Measurements from ENCODE around the gene FKBP10.

FKBP10 gene

DNA sequence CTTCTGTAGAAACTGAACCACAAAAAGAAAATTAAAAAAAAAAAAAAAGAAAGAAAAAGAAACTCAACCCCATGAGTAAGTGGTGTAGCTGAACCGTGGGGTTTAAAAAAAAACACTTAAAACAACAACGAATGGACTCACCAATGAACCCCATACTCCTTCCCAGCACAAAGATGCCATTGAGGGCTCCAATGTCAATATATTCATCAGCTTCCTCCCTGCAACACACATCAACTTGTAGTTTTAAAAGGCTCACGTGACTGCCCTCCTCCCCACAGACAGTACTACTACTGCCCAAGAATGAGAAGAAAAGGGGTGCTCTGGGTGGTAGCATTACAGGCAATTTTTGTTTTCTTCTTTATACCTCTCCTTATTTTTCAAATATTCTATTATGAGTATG lies 55.8 kb downstream of the FKBP10 start:
- no peak overlapping the region for H3K4me3 ChIP-seq (ENCODE audit: insufficient read depth, low read depth, low read length)
- H3K9me3 ChIP-seq (ENCODE audit: control insufficient read depth, low read length), result no peaks in the 10 kb centered on the region
- peaks cover 52% of the 10 kb centered on the region for H3K36me3 ChIP-seq (ENCODE audit: control insufficient read depth, insufficient read depth, low read length)
- no peak overlapping the region for H3K27ac ChIP-seq (ENCODE audit: insufficient read depth, low read depth, low read length, poor library complexity, severe bottlenecking)
- peaks cover 6% of the 10 kb centered on the region for H3K4me1 ChIP-seq (ENCODE audit: control insufficient read depth, insufficient read depth, low read length)
- no peaks in the 10 kb centered on the region for H3K27me3 ChIP-seq (ENCODE audit: control insufficient read depth, insufficient read depth, low read length, poor library complexity, severe bottlenecking)
- WGBS, 2 experiments, result 96 to 99% methylated on average over 2 to 3 of the region's 3 CpGs

DNA sequence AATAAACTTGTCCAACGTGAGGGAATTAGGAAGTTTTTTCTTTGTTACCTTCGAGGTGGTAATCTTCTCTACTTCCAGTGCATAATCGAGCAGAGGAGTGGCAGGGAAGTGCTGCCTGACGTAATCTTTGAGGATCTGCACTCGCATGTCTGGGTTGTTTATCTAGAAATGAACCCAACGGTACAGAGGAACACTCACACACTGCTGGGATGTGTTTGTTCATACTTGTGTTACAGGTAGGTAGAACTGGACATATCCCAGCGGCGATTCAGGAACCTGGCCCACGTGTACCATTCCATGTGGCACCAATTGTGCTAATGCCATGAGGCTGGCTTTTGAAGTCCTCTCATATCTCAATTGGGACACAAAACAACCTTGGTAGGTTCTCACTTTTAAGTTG lies 56.6 kb downstream of the FKBP10 start:
- Histone ChIP-seq H3K4me3 (ENCODE audit: insufficient read depth, low read depth, low read length) (no peak overlapping the region), H3K9me3 (ENCODE audit: control insufficient read depth, low read length) (no peaks in the 10 kb centered on the region), H3K4me1 (ENCODE audit: control insufficient read depth, insufficient read depth, low read length) (no peaks in the 10 kb centered on the region), H3K27ac (ENCODE audit: insufficient read depth, low read depth, low read length, poor library complexity, severe bottlenecking) (no peak overlapping the region), H3K36me3 (ENCODE audit: control insufficient read depth, insufficient read depth, low read length) (peaks cover 60% of the 10 kb centered on the region), H3K27me3 (ENCODE audit: control insufficient read depth, insufficient read depth, low read length, poor library complexity, severe bottlenecking) (no peaks in the 10 kb centered on the region)
- WGBS, 2 experiments, result 95 to 96% methylated on average over 9 of the region's 9 CpGs

- Histone ChIP-seq H3K4me1 (ENCODE audit: control insufficient read depth, insufficient read depth, low read length) (no peaks in the 10 kb centered on the region), H3K36me3 (ENCODE audit: control insufficient read depth, insufficient read depth, low read length) (peaks cover 64% of the 10 kb centered on the region), H3K27ac (ENCODE audit: insufficient read depth, low read depth, low read length, poor library complexity, severe bottlenecking) (no peak overlapping the region), H3K4me3 (ENCODE audit: insufficient read depth, low read depth, low read length) (no peak overlapping the region), H3K9me3 (ENCODE audit: control insufficient read depth, low read length) (no peaks in the 10 kb centered on the region), H3K27me3 (ENCODE audit: control insufficient read depth, insufficient read depth, low read length, poor library complexity, severe bottlenecking) (no peaks in the 10 kb centered on the region)
- WGBS, 2 experiments, result 90 to 100% methylated on average over 2 of the region's 2 CpGs
Observed at GRCh38 chr17:41870097-41870496, 57.3 kb downstream of the FKBP10 start.

GRCh38 chr17:41870627-41871026 lies 57.8 kb downstream of the FKBP10 start:
- Histone ChIP-seq H3K4me1 (ENCODE audit: control insufficient read depth, insufficient read depth, low read length) (no peaks in the 10 kb centered on the region), H3K27me3 (ENCODE audit: control insufficient read depth, insufficient read depth, low read length, poor library complexity, severe bottlenecking) (no peaks in the 10 kb centered on the region), H3K4me3 (ENCODE audit: insufficient read depth, low read depth, low read length) (no peak overlapping the region), H3K27ac (ENCODE audit: insufficient read depth, low read depth, low read length, poor library complexity, severe bottlenecking) (no peak overlapping the region), H3K9me3 (ENCODE audit: control insufficient read depth, low read length) (no peaks in the 10 kb centered on the region), H3K36me3 (ENCODE audit: control insufficient read depth, insufficient read depth, low read length) (peaks cover 67% of the 10 kb centered on the region)
- 95% methylated on average over 7 of the region's 7 CpGs for WGBS, 2 experiments

DNA sequence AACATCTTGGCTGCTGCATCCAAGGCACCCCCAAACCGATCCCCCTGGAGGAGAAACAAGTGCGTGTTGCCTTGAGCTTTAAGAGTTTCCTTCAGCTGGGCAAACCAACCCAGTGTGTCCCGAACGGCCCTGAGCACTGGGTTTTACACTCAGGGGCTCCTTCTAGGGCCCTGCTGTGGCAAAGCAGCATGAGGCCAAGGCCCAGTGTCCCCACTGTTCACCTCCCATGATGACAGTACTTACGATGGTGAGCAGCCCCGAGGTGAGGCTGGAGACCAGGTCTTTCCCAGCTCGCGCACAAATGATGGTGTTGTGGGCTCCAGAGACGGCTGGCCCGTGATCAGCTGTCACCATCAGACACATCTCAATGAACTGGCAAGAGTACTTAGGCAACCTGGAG lies 59.0 kb downstream of the FKBP10 start:
- WGBS, 2 experiments, result 96% methylated on average over 10 of the region's 10 CpGs
- Histone ChIP-seq H3K4me3 (ENCODE audit: insufficient read depth, low read depth, low read length) (no peak overlapping the region), H3K27me3 (ENCODE audit: control insufficient read depth, insufficient read depth, low read length, poor library complexity, severe bottlenecking) (no peaks in the 10 kb centered on the region), H3K9me3 (ENCODE audit: control insufficient read depth, low read length) (no peaks in the 10 kb centered on the region), H3K4me1 (ENCODE audit: control insufficient read depth, insufficient read depth, low read length) (no peaks in the 10 kb centered on the region), H3K36me3 (ENCODE audit: control insufficient read depth, insufficient read depth, low read length) (peaks cover 68% of the 10 kb centered on the region), H3K27ac (ENCODE audit: insufficient read depth, low read depth, low read length, poor library complexity, severe bottlenecking) (no peak overlapping the region)
